ENCODE measurements around the gene GJB4. TPM values are rescaled to one million over a fixed set of nuclear protein-coding genes. Genes with fewer than 3 reads are reported as not detected.

GJB4 gene
- total RNA-seq, 2 experiments from 2014 or later, result not detected

- Mint-ChIP-seq H3K4me3 (no peak overlapping the region), H3K27me3 (peaks cover 68% of the 10 kb centered on the region)
- POLR2A ChIA-PET, result no interaction called here
Measured at GRCh38 chr1:34781844-34782391, 22.4 kb downstream of the GJB4 start.

DNA sequence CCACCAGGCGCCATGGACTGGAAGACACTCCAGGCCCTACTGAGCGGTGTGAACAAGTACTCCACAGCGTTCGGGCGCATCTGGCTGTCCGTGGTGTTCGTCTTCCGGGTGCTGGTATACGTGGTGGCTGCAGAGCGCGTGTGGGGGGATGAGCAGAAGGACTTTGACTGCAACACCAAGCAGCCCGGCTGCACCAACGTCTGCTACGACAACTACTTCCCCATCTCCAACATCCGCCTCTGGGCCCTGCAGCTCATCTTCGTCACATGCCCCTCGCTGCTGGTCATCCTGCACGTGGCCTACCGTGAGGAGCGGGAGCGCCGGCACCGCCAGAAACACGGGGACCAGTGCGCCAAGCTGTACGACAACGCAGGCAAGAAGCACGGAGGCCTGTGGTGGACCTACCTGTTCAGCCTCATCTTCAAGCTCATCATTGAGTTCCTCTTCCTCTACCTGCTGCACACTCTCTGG is 25.2 kb downstream of the GJB4 start:
- POLR2A ChIA-PET, result no interaction called here
- no peak overlapping the region for H3K4me3 Mint-ChIP-seq
- DNase-seq (no peak), ATAC-seq (ENCODE audit: poor library complexity) (no peak)
- peaks cover 57% of the 10 kb centered on the region for H3K27me3 Mint-ChIP-seq
- TF ChIP-seq CTCF (IDR thresholded peaks at IDR 0.05), result no peak
- Histone ChIP-seq H3K27ac (ENCODE audit: low read depth in 1 of 2, low read length in 2 of 2) (no peak overlapping the region), H3K36me3 (ENCODE audit: insufficient read depth, low read length) (no peaks in the 10 kb centered on the region), H3K4me1 (ENCODE audit: insufficient read depth, low read length) (peaks cover 13% of the 10 kb centered on the region), H3K27me3 (ENCODE audit: control insufficient read depth in 1 of 2, insufficient read depth in 2 of 2, low read length in 2 of 2) (peaks cover 20 to 43% of the 10 kb centered on the region in 2 experiments), H3K9me3 (ENCODE audit: control insufficient read depth in 1 of 2, insufficient read depth in 1 of 2, low read length in 2 of 2) (peaks cover 0 to 4% of the 10 kb centered on the region in 2 experiments), H3K4me3 (ENCODE audit: low read length) (no peak overlapping the region)
- H3K36me3 Mint-ChIP-seq (ENCODE audit: low read depth), result no peaks in the 10 kb centered on the region
- intact Hi-C loops (cut with DNase I, micrococcal nuclease), result no loop called here
- H3K9me3 Mint-ChIP-seq, result no peaks in the 10 kb centered on the region
- H3K27ac Mint-ChIP-seq, result no peak overlapping the region
- CTCF ChIA-PET, result no interaction called here
- H3K4me1 Mint-ChIP-seq (ENCODE audit: low read depth), result peaks cover 5% of the 10 kb centered on the region

More at GRCh38 chr1:34781844-34782391, 22.4 kb downstream of the GJB4 start:
- no peak for TF ChIP-seq CTCF (IDR thresholded peaks at IDR 0.05)
- Mint-ChIP-seq H3K4me1 (ENCODE audit: low read depth) (peaks cover 5% of the 10 kb centered on the region), H3K27ac (no peak overlapping the region), H3K36me3 (ENCODE audit: low read depth) (no peaks in the 10 kb centered on the region), H3K9me3 (no peaks in the 10 kb centered on the region)
- Histone ChIP-seq H3K9me3 (ENCODE audit: control insufficient read depth in 1 of 2, insufficient read depth in 1 of 2, low read length in 2 of 2) (peaks cover 0 to 4% of the 10 kb centered on the region in 2 experiments), H3K4me3 (ENCODE audit: low read length) (no peak overlapping the region), H3K27me3 (ENCODE audit: control insufficient read depth in 1 of 2, insufficient read depth in 2 of 2, low read length in 2 of 2) (peaks cover 26 to 43% of the 10 kb centered on the region in 2 experiments), H3K27ac (ENCODE audit: low read depth in 1 of 2, low read length in 2 of 2) (no peak overlapping the region), H3K4me1 (ENCODE audit: insufficient read depth, low read length) (peaks cover 13% of the 10 kb centered on the region), H3K36me3 (ENCODE audit: insufficient read depth, low read length) (no peaks in the 10 kb centered on the region)
- intact Hi-C loops (cut with DNase I, micrococcal nuclease), result no loop called here
- CTCF ChIA-PET, result no interaction called here
- ATAC-seq (ENCODE audit: poor library complexity) (no peak), DNase-seq (no peak)

DNA sequence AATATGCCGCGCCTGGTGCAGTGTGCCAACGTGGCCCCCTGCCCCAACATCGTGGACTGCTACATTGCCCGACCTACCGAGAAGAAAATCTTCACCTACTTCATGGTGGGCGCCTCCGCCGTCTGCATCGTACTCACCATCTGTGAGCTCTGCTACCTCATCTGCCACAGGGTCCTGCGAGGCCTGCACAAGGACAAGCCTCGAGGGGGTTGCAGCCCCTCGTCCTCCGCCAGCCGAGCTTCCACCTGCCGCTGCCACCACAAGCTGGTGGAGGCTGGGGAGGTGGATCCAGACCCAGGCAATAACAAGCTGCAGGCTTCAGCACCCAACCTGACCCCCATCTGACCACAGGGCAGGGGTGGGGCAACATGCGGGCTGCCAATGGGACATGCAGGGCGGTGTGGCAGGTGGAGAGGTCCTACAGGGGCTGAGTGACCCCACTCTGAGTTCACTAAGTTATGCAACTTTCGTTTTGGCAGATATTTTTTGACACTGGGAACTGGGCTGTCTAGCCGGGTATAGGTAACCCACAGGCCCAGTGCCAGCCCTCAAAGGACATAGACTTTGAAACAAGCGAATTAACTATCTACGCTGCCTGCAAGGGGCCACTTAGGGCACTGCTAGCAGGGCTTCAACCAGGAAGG is 25.8 kb downstream of the GJB4 start:
- intact Hi-C loops (cut with DNase I, micrococcal nuclease), result no loop called here

More for the DNA sequence above, 25.8 kb downstream of the GJB4 start:
- no peak for DNase-seq
- CTCF ChIA-PET, result no interaction called here
- ATAC-seq (ENCODE audit: poor library complexity), result no peak
- Mint-ChIP-seq H3K27ac (no peak overlapping the region), H3K4me3 (no peak overlapping the region), H3K27me3 (peaks cover 56% of the 10 kb centered on the region), H3K4me1 (ENCODE audit: low read depth) (peaks cover 5% of the 10 kb centered on the region), H3K36me3 (ENCODE audit: low read depth) (no peaks in the 10 kb centered on the region), H3K9me3 (no peaks in the 10 kb centered on the region)
- no peaks in the 10 kb centered on the region for H3K36me3 ChIP-seq (ENCODE audit: insufficient read depth, low read length)
- peaks cover 13% of the 10 kb centered on the region for H3K4me1 ChIP-seq (ENCODE audit: insufficient read depth, low read length)
- POLR2A ChIA-PET, result no interaction called here
- no peak for TF ChIP-seq CTCF (IDR thresholded peaks at IDR 0.05)
- peaks cover 0 to 4% of the 10 kb centered on the region in 2 experiments for H3K9me3 ChIP-seq (ENCODE audit: control insufficient read depth in 1 of 2, insufficient read depth in 1 of 2, low read length in 2 of 2)
- H3K27me3 ChIP-seq (ENCODE audit: control insufficient read depth in 1 of 2, insufficient read depth in 2 of 2, low read length in 2 of 2), result peaks cover 20 to 37% of the 10 kb centered on the region in 2 experiments
- H3K4me3 ChIP-seq (ENCODE audit: low read length), result no peak overlapping the region
- no peak overlapping the region for H3K27ac ChIP-seq (ENCODE audit: low read depth in 1 of 2, low read length in 2 of 2)
